Osteocyte (in vitro differentiated cells): ENCODE results near the gene SLC25A33. TPM values are rescaled to one million over a fixed set of nuclear protein-coding genes. Genes with fewer than 3 reads are reported as not detected.

Experiments used
- DNase-seq: peaks from one replicate; pipeline ENCODE4 v3.0.0; 2021; ENCODE audit warnings: mixed read lengths; ENCODE audit not compliant: unreplicated experiment; ENCODE audit errors: extremely low spot score
- H3K27ac Mint-ChIP-seq: one replicate; pipeline ENCODE4 v1.8.0; 2021; ENCODE audit warnings: mild to moderate bottlenecking, mixed read lengths; ENCODE audit not compliant: unreplicated experiment
- H3K27me3 Mint-ChIP-seq: one replicate; pipeline ENCODE4 v1.8.0; 2021; ENCODE audit warnings: mixed read lengths; ENCODE audit not compliant: unreplicated experiment
- H3K36me3 Mint-ChIP-seq: one replicate; pipeline ENCODE4 v1.8.0; 2021; ENCODE audit warnings: mixed read lengths; ENCODE audit not compliant: unreplicated experiment
- H3K4me1 Mint-ChIP-seq: one replicate; pipeline ENCODE4 v1.8.0; 2021; ENCODE audit warnings: mixed read lengths; ENCODE audit not compliant: unreplicated experiment
- H3K4me3 Mint-ChIP-seq: one replicate; pipeline ENCODE4 v1.8.0; 2021; ENCODE audit warnings: mild to moderate bottlenecking, moderate library complexity, mixed read lengths; ENCODE audit not compliant: unreplicated experiment
- H3K9me3 Mint-ChIP-seq: one replicate; pipeline ENCODE4 v1.8.0; 2021; ENCODE audit warnings: mixed read lengths; ENCODE audit not compliant: unreplicated experiment
- CTCF ChIP-seq: fragments of 200-600 bp; sonication (generic); IDR thresholded peaks from 2 replicates; pipeline ENCODE4 v1.5.0; 2021; ENCODE audit warnings: antibody characterized with exemption, mild to moderate bottlenecking, moderate library complexity
- total RNA-seq: library from RNA; stranded (reverse); gene quantifications from 2 replicates; pipeline ENCODE4 v1.2.1, GENCODE V29; 2021

Gene SLC25A33
- total RNA-seq, 1 donor from 2014 or later = 7.0 TPM

GRCh38 chr1:9633493-9633892 is 94.2 kb downstream of the SLC25A33 start:
- Mint-ChIP-seq H3K36me3 (no peaks in the 10 kb centered on the region), H3K9me3 (no peaks in the 10 kb centered on the region), H3K4me1 (no peaks in the 10 kb centered on the region), H3K27ac (no peak overlapping the region), H3K27me3 (no peaks in the 10 kb centered on the region), H3K4me3 (no peak overlapping the region)
- DNase-seq = no peak
- TF ChIP-seq CTCF = no peak

- no peak overlapping the region for H3K4me3 Mint-ChIP-seq
- no peaks in the 10 kb centered on the region for H3K4me1 Mint-ChIP-seq
- DNase-seq = no peak
- no peaks in the 10 kb centered on the region for H3K27me3 Mint-ChIP-seq
- no peaks in the 10 kb centered on the region for H3K36me3 Mint-ChIP-seq
- H3K27ac Mint-ChIP-seq = no peak overlapping the region
- no peaks in the 10 kb centered on the region for H3K9me3 Mint-ChIP-seq
- TF ChIP-seq CTCF = no peak
These were observed 95.3 kb downstream of the SLC25A33 start for GRCh38 chr1:9634582-9634981.

Other genes starting within 250 kb of the SLC25A33 start
- 52.8 and 63.2 TPM in 2 replicates for gene SPSB1, start 246.6 kb upstream of the SLC25A33 start, total RNA-seq
- 17.3 and 17.9 TPM in 2 replicates for gene TMEM201, start 49.4 kb downstream of the SLC25A33 start, total RNA-seq
- gene PIK3CD, start 112.3 kb downstream of the SLC25A33 start, total RNA-seq = 10.1 and 14.6 TPM in 2 replicates